Smooth muscle cell (in vitro differentiated cells): ENCODE results near the gene TOMM6. TPM values are rescaled to one million over a fixed set of nuclear protein-coding genes. Genes with fewer than 3 reads are reported as not detected.

Experiments
- DNase-seq: peaks from one replicate; lab custom pipeline; 2025; ENCODE audit not compliant: unreplicated experiment; lab: John Stamatoyannopoulos, UW
- H2AFZ ChIP-seq: fragments of 200-600 bp; sonication (generic); 2 replicates; pipeline ENCODE4 v1.6.0; 2016; ENCODE audit warnings: antibody characterized with exemption, low read depth, mild to moderate bottlenecking
- H3F3A ChIP-seq: fragments of 200-600 bp; sonication (generic); 2 replicates; pipeline ENCODE4 v1.6.0; 2017; ENCODE audit warnings: antibody characterized with exemption, low read depth
- H3K27ac ChIP-seq: fragments of 200-600 bp; sonication (generic); 2 replicates; pipeline ENCODE4 v1.5.1; 2016; ENCODE audit warnings: low read depth, mild to moderate bottlenecking
- H3K27me3 ChIP-seq: fragments of 200-600 bp; sonication (generic); 2 replicates; pipeline ENCODE4 v1.6.1; 2016; ENCODE audit warnings: low read depth, mild to moderate bottlenecking
- H3K36me3 ChIP-seq: fragments of 200-600 bp; sonication (generic); 2 replicates; pipeline ENCODE4 v1.5.1; 2016; ENCODE audit warnings: low read depth
- H3K4me1 ChIP-seq: fragments of 200-600 bp; sonication (generic); 2 replicates; pipeline ENCODE4 v1.5.1; 2016; ENCODE audit warnings: low read depth
- H3K4me2 ChIP-seq: fragments of 200-600 bp; sonication (generic); 2 replicates; pipeline ENCODE4 v1.6.0; 2016; ENCODE audit warnings: mild to moderate bottlenecking
- H3K4me3 ChIP-seq: fragments of 200-600 bp; sonication (generic); 2 replicates; pipeline ENCODE4 v1.5.1; 2016; ENCODE audit warnings: mild to moderate bottlenecking
- H3K79me2 ChIP-seq: fragments of 200-600 bp; sonication (generic); 2 replicates; pipeline ENCODE4 v1.6.0; 2016; ENCODE audit warnings: low read depth, mild to moderate bottlenecking
- H3K9ac ChIP-seq: fragments of 200-600 bp; sonication (generic); 2 replicates; pipeline ENCODE4 v1.6.0; 2016; ENCODE audit warnings: low read depth
- H3K9me3 ChIP-seq: fragments of 200-600 bp; sonication (generic); replicated peaks from 2 replicates; pipeline ENCODE4 v1.5.1; 2016; ENCODE audit warnings: low read depth
- H4K20me1 ChIP-seq: fragments of 200-600 bp; sonication (generic); 2 replicates; pipeline ENCODE4 v1.6.0; 2016; ENCODE audit warnings: low read depth
- WGBS: methylation state at CpG from one replicate; pipeline ENCODE4 v1.1.7; 2016; ENCODE audit warnings: low lambda C conversion rate; 5-methylcytosine and 5-hydroxymethylcytosine counted together
- polyA plus RNA-seq: library from polyadenylated mRNA; unstranded; fragments of >200 nt; fragmentation: Nextera tagmentation; extraction: Ambion mirVana; gene quantifications from 2 replicates; pipeline ENCODE4 v1.2.1, GENCODE V29; 2016
- total RNA-seq: library from RNA; depleted of rRNA; stranded (reverse); fragments of >200 nt; gene quantifications from 2 replicates; pipeline ENCODE4 v1.2.3, GENCODE V29; 2014
- TF ChIP-seq, protein P1 (sequence below): fragments of 200-600 bp; sonication (generic); IDR thresholded peaks from 2 replicates; pipeline ENCODE4 v1.5.1; 2017; ENCODE audit warnings: borderline replicate concordance, mild to moderate bottlenecking, antibody characterized with exemption; ENCODE audit not compliant: insufficient read depth, poor library complexity, severe bottlenecking

TOMM6 gene
- total and polyA plus RNA-seq, 2 experiments from 2014 or later = 235 to 253 TPM

DNA sequence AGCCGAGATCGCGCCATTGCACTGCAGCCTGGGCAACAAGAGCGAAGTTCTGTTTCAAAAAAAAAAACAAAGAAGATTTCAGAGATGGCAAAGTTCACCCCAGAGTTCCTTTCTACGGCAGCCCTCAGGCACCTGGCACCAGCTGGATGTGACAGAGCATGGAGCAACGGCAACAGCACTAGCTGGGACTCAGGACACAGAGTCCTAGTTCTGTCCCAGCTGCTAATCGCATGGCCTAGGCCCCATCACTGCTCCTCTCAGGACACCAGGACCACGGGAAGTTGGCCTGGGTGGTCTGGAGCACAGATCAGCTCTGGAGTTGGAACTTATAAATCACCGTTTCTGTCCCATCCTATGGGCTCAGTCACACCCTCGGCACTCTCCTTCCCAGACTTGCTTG lies 41.4 kb upstream of the TOMM6 start:
- TF ChIP-seq, protein P1, sequence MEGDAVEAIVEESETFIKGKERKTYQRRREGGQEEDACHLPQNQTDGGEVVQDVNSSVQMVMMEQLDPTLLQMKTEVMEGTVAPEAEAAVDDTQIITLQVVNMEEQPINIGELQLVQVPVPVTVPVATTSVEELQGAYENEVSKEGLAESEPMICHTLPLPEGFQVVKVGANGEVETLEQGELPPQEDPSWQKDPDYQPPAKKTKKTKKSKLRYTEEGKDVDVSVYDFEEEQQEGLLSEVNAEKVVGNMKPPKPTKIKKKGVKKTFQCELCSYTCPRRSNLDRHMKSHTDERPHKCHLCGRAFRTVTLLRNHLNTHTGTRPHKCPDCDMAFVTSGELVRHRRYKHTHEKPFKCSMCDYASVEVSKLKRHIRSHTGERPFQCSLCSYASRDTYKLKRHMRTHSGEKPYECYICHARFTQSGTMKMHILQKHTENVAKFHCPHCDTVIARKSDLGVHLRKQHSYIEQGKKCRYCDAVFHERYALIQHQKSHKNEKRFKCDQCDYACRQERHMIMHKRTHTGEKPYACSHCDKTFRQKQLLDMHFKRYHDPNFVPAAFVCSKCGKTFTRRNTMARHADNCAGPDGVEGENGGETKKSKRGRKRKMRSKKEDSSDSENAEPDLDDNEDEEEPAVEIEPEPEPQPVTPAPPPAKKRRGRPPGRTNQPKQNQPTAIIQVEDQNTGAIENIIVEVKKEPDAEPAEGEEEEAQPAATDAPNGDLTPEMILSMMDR = no peak
- no peaks in the 10 kb centered on the region for H3F3A ChIP-seq

DNA sequence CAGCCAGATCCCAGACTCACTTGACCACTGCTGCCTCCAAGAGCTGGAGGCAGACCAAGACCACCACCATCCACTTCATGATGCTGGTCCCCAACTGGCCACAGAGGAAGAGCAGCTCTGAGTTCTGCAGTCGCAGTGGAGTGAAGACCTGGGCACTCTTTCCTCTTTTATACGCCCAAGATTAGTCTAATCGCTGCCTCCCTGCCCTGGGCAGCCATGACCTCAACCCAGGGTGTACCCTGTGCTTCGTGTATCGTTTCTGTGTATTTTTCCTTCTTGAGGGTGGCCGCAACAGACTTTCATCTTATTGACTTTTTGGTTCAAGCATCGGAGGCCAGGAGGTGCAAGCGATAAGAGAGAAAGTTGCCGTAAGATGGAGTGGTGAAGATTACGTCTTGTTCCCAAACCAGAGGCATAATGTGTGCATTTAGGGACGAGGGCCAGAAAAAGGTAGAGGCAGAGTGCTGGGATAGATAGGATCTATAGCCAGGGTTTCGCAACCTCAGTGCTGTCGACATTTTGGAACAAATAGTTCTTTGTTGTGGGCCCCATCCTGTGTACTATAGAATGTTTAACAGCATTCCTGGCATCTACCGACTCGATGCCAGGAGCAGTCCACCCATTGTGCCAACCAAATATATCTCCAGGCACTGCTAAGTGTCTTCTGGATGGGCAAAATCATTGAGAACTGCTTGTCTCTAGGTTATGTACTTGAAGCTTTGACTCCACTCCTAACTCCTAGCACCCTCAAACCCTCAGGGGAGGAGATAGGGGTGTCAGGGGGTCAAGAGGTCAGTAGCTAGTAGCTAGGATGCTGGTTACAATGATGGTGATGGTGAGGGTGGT lies 40.0 kb upstream of the TOMM6 start, which contains the start of gene PGC:
Gene PGC, minus strand, starts transcription at position 142 of the 846 bp plus-strand sequence. Its CDS starts 63 bp downstream, at position 79.
- no peak within 1 kb of the TSS for H3K4me3 ChIP-seq
- TF ChIP-seq, protein P1 = no peak
- H3K4me1 ChIP-seq = no peaks in the 10 kb centered on the region
- no peaks in the 10 kb centered on the region for H3K36me3 ChIP-seq
- no peaks in the 10 kb centered on the region for H3F3A ChIP-seq
- no peaks in the 10 kb centered on the region for H3K9me3 ChIP-seq
- no peaks in the 10 kb centered on the region for H4K20me1 ChIP-seq
- DNase-seq = no peak
- H3K27me3 ChIP-seq = no peaks in the 10 kb centered on the region
- WGBS = 84% methylated on average over 15 of the region's 15 CpGs
- H3K27ac ChIP-seq = no peak within 1 kb of the TSS
- no peak within 1 kb of the TSS for H2AFZ ChIP-seq
- no peaks in the 10 kb centered on the region for H3K79me2 ChIP-seq
- no peak within 1 kb of the TSS for H3K4me2 ChIP-seq
- no peak within 1 kb of the TSS for H3K9ac ChIP-seq

More for the DNA sequence above, 41.4 kb upstream of the TOMM6 start:
- no peaks in the 10 kb centered on the region for H3K79me2 ChIP-seq
- no peak overlapping the region for H3K4me3 ChIP-seq
- no peaks in the 10 kb centered on the region for H3K36me3 ChIP-seq
- DNase-seq = no peak
- H3K4me1 ChIP-seq = no peaks in the 10 kb centered on the region
- no peaks in the 10 kb centered on the region for H3K9me3 ChIP-seq
- H3K27ac ChIP-seq = no peak overlapping the region
- no peaks in the 10 kb centered on the region for H3K27me3 ChIP-seq
- no peaks in the 10 kb centered on the region for H4K20me1 ChIP-seq
- H2AFZ ChIP-seq = no peak overlapping the region
- WGBS = 95% methylated on average over 10 of the region's 10 CpGs
- no peak overlapping the region for H3K9ac ChIP-seq
- no peak overlapping the region for H3K4me2 ChIP-seq

DNA sequence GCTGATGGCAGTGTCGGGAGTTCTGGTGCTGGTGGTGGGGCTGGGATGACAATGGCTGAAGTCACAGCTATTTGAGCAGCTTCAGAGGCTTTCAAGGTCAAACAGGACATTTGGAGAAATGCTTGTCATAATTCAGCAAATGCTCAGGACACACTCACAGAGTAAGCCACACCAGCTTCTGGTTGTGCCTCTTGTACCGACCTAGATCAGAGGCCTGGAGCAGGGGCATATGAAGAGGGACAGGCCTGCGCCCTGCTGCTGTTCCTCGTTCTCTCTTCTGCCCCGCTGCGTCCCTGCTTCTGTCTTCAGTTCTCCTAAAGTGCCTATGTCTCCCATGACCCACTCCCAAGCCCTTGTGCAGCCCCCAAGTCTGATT lies 39.4 kb upstream of the TOMM6 start:
- H3K4me3 ChIP-seq = no peak overlapping the region
- no peaks in the 10 kb centered on the region for H3K27me3 ChIP-seq
- no peaks in the 10 kb centered on the region for H3K9me3 ChIP-seq
- H3K4me1 ChIP-seq = no peaks in the 10 kb centered on the region
- no peaks in the 10 kb centered on the region for H3K36me3 ChIP-seq
- TF ChIP-seq, protein P1 = no peak
- no peaks in the 10 kb centered on the region for H3F3A ChIP-seq
- H3K27ac ChIP-seq = no peak overlapping the region
- DNase-seq = no peak
- no peaks in the 10 kb centered on the region for H4K20me1 ChIP-seq
- no peaks in the 10 kb centered on the region for H3K79me2 ChIP-seq
- no peak overlapping the region for H3K4me2 ChIP-seq
- no peak overlapping the region for H3K9ac ChIP-seq
- H2AFZ ChIP-seq = no peak overlapping the region
- 98% methylated on average over 6 of the region's 6 CpGs for WGBS

DNA sequence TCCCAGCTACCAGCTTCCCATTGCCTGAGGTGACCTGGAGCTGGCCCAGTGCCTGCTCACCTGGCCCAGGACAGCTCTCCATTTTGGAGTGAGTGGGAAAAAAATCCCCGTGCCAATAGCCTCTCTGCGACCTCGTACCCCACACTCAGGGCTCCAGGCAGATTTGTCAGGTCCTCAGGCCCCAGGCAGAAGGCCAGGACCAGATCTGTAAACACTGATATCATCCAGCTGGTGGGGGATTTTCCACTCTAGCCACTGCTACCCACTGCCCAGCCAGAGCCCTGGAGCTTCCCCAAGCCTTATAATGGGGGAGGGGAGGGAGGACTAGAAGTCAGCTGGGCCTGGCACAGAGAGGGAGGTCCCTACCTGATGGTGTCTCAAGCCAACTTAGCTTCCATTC lies 39.0 kb upstream of the TOMM6 start:
- H3K9me3 ChIP-seq = no peaks in the 10 kb centered on the region
- H4K20me1 ChIP-seq = no peaks in the 10 kb centered on the region
- TF ChIP-seq, protein P1 = no peak
- no peak overlapping the region for H3K27ac ChIP-seq
- no peak overlapping the region for H3K4me2 ChIP-seq
- no peak overlapping the region for H2AFZ ChIP-seq
- no peak for DNase-seq
- H3K36me3 ChIP-seq = no peaks in the 10 kb centered on the region
- H3K27me3 ChIP-seq = no peaks in the 10 kb centered on the region
- H3K4me1 ChIP-seq = no peaks in the 10 kb centered on the region
- H3K9ac ChIP-seq = no peak overlapping the region
- WGBS = 79% methylated on average over 3 of the region's 3 CpGs
- H3F3A ChIP-seq = no peaks in the 10 kb centered on the region
- no peak overlapping the region for H3K4me3 ChIP-seq
- H3K79me2 ChIP-seq = no peaks in the 10 kb centered on the region
